AG09309 (cell line): ENCODE data around the gene LCLAT1.

Experiments used
- DNase-seq: peaks from one replicate; pipeline ENCODE4 v3.0.0-alpha.2; 2010; ENCODE audit warnings: low read depth
- H3K4me3 ChIP-seq: 2 replicates; pipeline ENCODE4 v1.5.1; 2011; ENCODE audit warnings: mild to moderate bottlenecking, low read depth, low read length, moderate library complexity; ENCODE audit not compliant: control insufficient read depth
- CTCF ChIP-seq: IDR thresholded peaks from 2 replicates; pipeline ENCODE4 v1.5.1; 2011; ENCODE audit warnings: mild to moderate bottlenecking, low read depth, low read length, inconsistent platforms; ENCODE audit not compliant: insufficient read depth, control insufficient read depth; ENCODE audit errors: missing control alignments

The LCLAT1 gene

GRCh38 chr2:30434708-30435107 lies 12.3 kb upstream of the LCLAT1 start:
- no peak for DNase-seq
- no peak overlapping the region for H3K4me3 ChIP-seq
- TF ChIP-seq CTCF, result no peak

GRCh38 chr2:30436859-30437435 lies 10.1 kb upstream of the LCLAT1 start:
- no peak overlapping the region for H3K4me3 ChIP-seq
- no peak for TF ChIP-seq CTCF
- no peak for DNase-seq

- no peak for DNase-seq
- no peak for TF ChIP-seq CTCF
Observed at GRCh38 chr2:30437809-30438548, 9.1 kb upstream of the LCLAT1 start.

GRCh38 chr2:30439296-30439695 lies 7.8 kb upstream of the LCLAT1 start:
- no peak for DNase-seq
- no peak overlapping the region for H3K4me3 ChIP-seq
- TF ChIP-seq CTCF, result no peak

More at GRCh38 chr2:30437809-30438548, 9.1 kb upstream of the LCLAT1 start:
- H3K4me3 ChIP-seq, result no peak overlapping the region

GRCh38 chr2:30439879-30440278 lies 7.2 kb upstream of the LCLAT1 start:
- TF ChIP-seq CTCF, result no peak
- no peak overlapping the region for H3K4me3 ChIP-seq
- DNase-seq, result no peak

GRCh38 chr2:30441023-30441422 lies 6.0 kb upstream of the LCLAT1 start:
- H3K4me3 ChIP-seq, result no peak overlapping the region
- DNase-seq, result no peak

More at GRCh38 chr2:30441023-30441422, 6.0 kb upstream of the LCLAT1 start:
- no peak for TF ChIP-seq CTCF
